ENCODE measurements around the gene NOTCH1.

DNA sequence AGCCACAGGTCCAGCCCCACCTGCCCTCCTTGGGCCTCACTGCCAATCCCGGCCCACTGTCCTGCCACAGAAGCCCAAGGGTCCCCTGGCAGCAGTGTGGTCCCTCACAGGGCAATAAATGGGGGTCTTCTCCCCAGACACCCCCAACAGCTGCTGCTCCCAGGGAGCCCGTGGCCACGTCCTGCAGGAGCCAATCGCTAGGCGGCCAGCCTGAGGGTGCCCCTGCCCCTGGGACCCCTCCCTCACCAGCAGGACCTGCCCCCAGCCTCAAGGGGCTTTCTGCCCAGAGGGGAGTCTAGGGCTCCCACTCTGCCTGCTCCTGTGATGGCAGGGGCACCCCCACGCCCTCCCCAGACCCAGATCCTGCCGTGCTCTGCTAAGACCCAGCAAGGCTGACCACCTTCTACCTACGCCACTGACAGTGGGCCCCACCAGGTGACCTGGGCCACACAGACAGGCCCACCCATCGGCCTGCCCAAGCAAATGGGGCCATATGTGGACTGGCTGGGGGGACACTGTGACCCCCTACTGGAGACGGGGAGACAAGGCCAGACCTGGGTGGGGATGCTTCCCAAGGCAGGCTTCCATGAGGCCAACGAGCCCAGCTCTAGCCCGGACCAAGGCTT is 17.0 kb downstream of the NOTCH1 start:
- TF ChIP-seq, protein P1, sequence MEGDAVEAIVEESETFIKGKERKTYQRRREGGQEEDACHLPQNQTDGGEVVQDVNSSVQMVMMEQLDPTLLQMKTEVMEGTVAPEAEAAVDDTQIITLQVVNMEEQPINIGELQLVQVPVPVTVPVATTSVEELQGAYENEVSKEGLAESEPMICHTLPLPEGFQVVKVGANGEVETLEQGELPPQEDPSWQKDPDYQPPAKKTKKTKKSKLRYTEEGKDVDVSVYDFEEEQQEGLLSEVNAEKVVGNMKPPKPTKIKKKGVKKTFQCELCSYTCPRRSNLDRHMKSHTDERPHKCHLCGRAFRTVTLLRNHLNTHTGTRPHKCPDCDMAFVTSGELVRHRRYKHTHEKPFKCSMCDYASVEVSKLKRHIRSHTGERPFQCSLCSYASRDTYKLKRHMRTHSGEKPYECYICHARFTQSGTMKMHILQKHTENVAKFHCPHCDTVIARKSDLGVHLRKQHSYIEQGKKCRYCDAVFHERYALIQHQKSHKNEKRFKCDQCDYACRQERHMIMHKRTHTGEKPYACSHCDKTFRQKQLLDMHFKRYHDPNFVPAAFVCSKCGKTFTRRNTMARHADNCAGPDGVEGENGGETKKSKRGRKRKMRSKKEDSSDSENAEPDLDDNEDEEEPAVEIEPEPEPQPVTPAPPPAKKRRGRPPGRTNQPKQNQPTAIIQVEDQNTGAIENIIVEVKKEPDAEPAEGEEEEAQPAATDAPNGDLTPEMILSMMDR (IDR thresholded peaks at IDR 0.05), result no peak
- no peak for TF ChIP-seq POLR2A (IDR thresholded peaks at IDR 0.05)
